DOHH2 (cell line): Measurements from ENCODE around the gene COL27A1.
"Not testable (repeated sequence)": the region's sequence is repeated elsewhere in the genome, so short reads cannot be mapped to it uniquely, and the experiment has no call there.

Experiments used
- H3F3A ChIP-seq: fragments of 200-600 bp; sonication (generic), shearing (Covaris generic); 2 replicates; pipeline ENCODE4 v1.6.0; 2016; ENCODE audit warnings: antibody characterized with exemption, mild to moderate bottlenecking; ENCODE audit not compliant: control insufficient read depth, insufficient read depth
- H3K27ac ChIP-seq: fragments of 200-600 bp; sonication (generic); 2 replicates; pipeline ENCODE4 v1.5.1; 2014; ENCODE audit warnings: low read depth, mild to moderate bottlenecking, low read length, moderate library complexity
- H3K27me3 ChIP-seq: fragments of 200-600 bp; sonication (generic); 2 replicates; pipeline ENCODE4 v1.6.1; 2014; ENCODE audit warnings: mild to moderate bottlenecking, low read length, mixed read lengths; ENCODE audit not compliant: control insufficient read depth
- H3K36me3 ChIP-seq: fragments of 200-600 bp; sonication (generic); 2 replicates; pipeline ENCODE4 v1.6.1; 2014; ENCODE audit warnings: mild to moderate bottlenecking, low read length, moderate library complexity, mixed read lengths; ENCODE audit not compliant: control insufficient read depth
- H3K4me1 ChIP-seq: fragments of 200-600 bp; sonication (generic); 2 replicates; pipeline ENCODE4 v1.6.1; 2014; ENCODE audit warnings: mild to moderate bottlenecking, low read length, mixed read lengths; ENCODE audit not compliant: control insufficient read depth
- H3K4me2 ChIP-seq: fragments of 200-600 bp; sonication (generic); 2 replicates; pipeline ENCODE4 v1.6.0; 2014; ENCODE audit warnings: mild to moderate bottlenecking, low read length, moderate library complexity
- H3K4me3 ChIP-seq: fragments of 200-600 bp; sonication (generic); 2 replicates; pipeline ENCODE4 v1.5.1; 2014; ENCODE audit warnings: mild to moderate bottlenecking, low read length, mixed read lengths
- H3K79me2 ChIP-seq: fragments of 200-600 bp; sonication (generic); 2 replicates; pipeline ENCODE4 v1.6.1; 2014; ENCODE audit warnings: mild to moderate bottlenecking, low read length, mixed read lengths; ENCODE audit not compliant: control insufficient read depth
- H3K9me2 ChIP-seq: fragments of 200-600 bp; sonication (generic); replicated peaks from 2 replicates; pipeline ENCODE4 v1.6.1; 2014; ENCODE audit warnings: mild to moderate bottlenecking, low read length, mixed read lengths; ENCODE audit not compliant: control insufficient read depth
- H3K9me3 ChIP-seq: fragments of 200-600 bp; sonication (generic); 2 replicates; pipeline ENCODE4 v1.6.1; 2014; ENCODE audit warnings: antibody characterized with exemption, low read length, mixed read lengths; ENCODE audit not compliant: control insufficient read depth, insufficient read depth
- H4K20me1 ChIP-seq: fragments of 200-600 bp; sonication (generic); 2 replicates; pipeline ENCODE4 v1.6.0; 2014; ENCODE audit warnings: low read depth, mild to moderate bottlenecking, antibody characterized with exemption, low read length, moderate library complexity; ENCODE audit not compliant: control insufficient read depth, insufficient read depth
- CTCF ChIP-seq: fragments of 200-600 bp; sonication (generic); IDR thresholded peaks from one replicate; pipeline ENCODE4 v1.5.1; 2014; ENCODE audit warnings: antibody characterized with exemption, mild to moderate bottlenecking, low read depth, low read length; ENCODE audit not compliant: poor library complexity, severe bottlenecking
- EZH2phosphoT487 ChIP-seq: fragments of 200-600 bp; sonication (generic); IDR thresholded peaks from 2 replicates; pipeline ENCODE4 v1.6.1; 2017; ENCODE audit warnings: borderline replicate concordance, mild to moderate bottlenecking, antibody characterized with exemption, low read length, moderate library complexity, mixed read lengths

COL27A1 gene

GRCh38 chr9:114317665-114318357 is 162.5 kb downstream of the COL27A1 start:
- H3K4me2 ChIP-seq = no peak overlapping the region
- no peak overlapping the region for H3K27ac ChIP-seq

GRCh38 chr9:114318416-114318815 is 163.1 kb downstream of the COL27A1 start:
- H4K20me1 ChIP-seq = no peaks in the 10 kb centered on the region
- TF ChIP-seq CTCF = no peak
- no peak for TF ChIP-seq EZH2phosphoT487
- no peaks in the 10 kb centered on the region for H3K79me2 ChIP-seq
- no peaks in the 10 kb centered on the region for H3F3A ChIP-seq
- peaks cover 4% of the 10 kb centered on the region for H3K27me3 ChIP-seq
- no peak overlapping the region for H3K4me3 ChIP-seq
- H3K9me3 ChIP-seq = no peaks in the 10 kb centered on the region
- no peaks in the 10 kb centered on the region for H3K36me3 ChIP-seq
- H3K4me1 ChIP-seq = no peaks in the 10 kb centered on the region
- no peaks in the 10 kb centered on the region for H3K9me2 ChIP-seq
- no peak overlapping the region for H3K4me2 ChIP-seq
- no peak overlapping the region for H3K27ac ChIP-seq

More at GRCh38 chr9:114317665-114318357, 162.5 kb downstream of the COL27A1 start:
- H3F3A ChIP-seq = no peaks in the 10 kb centered on the region
- H3K4me1 ChIP-seq = no peaks in the 10 kb centered on the region
- H3K9me2 ChIP-seq = no peaks in the 10 kb centered on the region
- no peak overlapping the region for H3K4me3 ChIP-seq
- H4K20me1 ChIP-seq = no peaks in the 10 kb centered on the region
- TF ChIP-seq EZH2phosphoT487 (no peak), CTCF (no peak)
- peaks cover 4% of the 10 kb centered on the region for H3K27me3 ChIP-seq
- H3K9me3 ChIP-seq = no peaks in the 10 kb centered on the region
- H3K36me3 ChIP-seq = no peaks in the 10 kb centered on the region
- no peaks in the 10 kb centered on the region for H3K79me2 ChIP-seq

- no peaks in the 10 kb centered on the region for H4K20me1 ChIP-seq
- peaks cover 6% of the 10 kb centered on the region for H3K27me3 ChIP-seq
- no peaks in the 10 kb centered on the region for H3K79me2 ChIP-seq
- H3F3A ChIP-seq = no peaks in the 10 kb centered on the region
- no peak for TF ChIP-seq EZH2phosphoT487
- TF ChIP-seq CTCF = no peak
- no peak overlapping the region for H3K4me3 ChIP-seq
- no peaks in the 10 kb centered on the region for H3K9me2 ChIP-seq
- H3K4me2 ChIP-seq = no peak overlapping the region
- H3K4me1 ChIP-seq = no peaks in the 10 kb centered on the region
- H3K36me3 ChIP-seq = no peaks in the 10 kb centered on the region
- no peaks in the 10 kb centered on the region for H3K9me3 ChIP-seq
- H3K27ac ChIP-seq = no peak overlapping the region
These were observed 163.8 kb downstream of the COL27A1 start for GRCh38 chr9:114319147-114319546.

DNA sequence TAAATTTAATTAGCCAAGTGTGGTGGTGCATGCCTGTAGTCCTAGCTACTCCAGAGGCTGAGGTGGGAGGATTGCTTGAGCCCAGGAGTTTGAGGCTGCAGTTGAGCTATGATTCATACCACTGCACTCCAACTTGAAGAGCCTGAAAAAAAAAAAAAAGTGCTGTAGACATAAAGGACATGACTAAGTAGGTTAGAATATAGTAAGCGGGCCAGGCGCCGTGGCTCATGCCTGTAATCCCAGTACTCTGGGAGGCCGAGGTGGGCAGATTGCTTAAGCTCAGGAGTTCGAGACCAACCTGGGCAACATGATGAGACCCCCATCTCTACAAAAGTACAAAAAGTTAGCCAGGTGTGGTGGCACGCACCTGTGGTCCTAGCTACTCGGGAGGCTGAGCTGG is 165.4 kb downstream of the COL27A1 start:
- H3K4me1 ChIP-seq, H3K27ac ChIP-seq, H4K20me1 ChIP-seq, H3K9me2 ChIP-seq, H3K36me3 ChIP-seq, H3K9me3 ChIP-seq, H3K79me2 ChIP-seq, H3K4me2 ChIP-seq, H3K4me3 ChIP-seq, H3K27me3 ChIP-seq, H3F3A ChIP-seq: not testable (repeated sequence)
